HG03439 (cell line): ENCODE measurements around the gene TFB2M.
"Not testable (repeated sequence)": the region's sequence is repeated elsewhere in the genome, so short reads cannot be mapped to it uniquely, and the experiment has no call there.

ENCODE experiments used
- ATAC-seq: cut with Tn5 transposase; IDR thresholded peaks from one replicate; pipeline ENCODE4 v1.9.1; 2021; ENCODE audit warnings: mild to moderate bottlenecking, moderate library complexity; ENCODE audit not compliant: unreplicated experiment

The TFB2M gene

GRCh38 chr1:246583056-246583440, 17.0 kb upstream of the TFB2M start:
- no peak for ATAC-seq

GRCh38 chr1:246582301-246583055, 16.4 kb upstream of the TFB2M start:
- no peak for ATAC-seq

- ATAC-seq: no peak
Observed at GRCh38 chr1:246580497-246581370, 14.7 kb upstream of the TFB2M start.

DNA sequence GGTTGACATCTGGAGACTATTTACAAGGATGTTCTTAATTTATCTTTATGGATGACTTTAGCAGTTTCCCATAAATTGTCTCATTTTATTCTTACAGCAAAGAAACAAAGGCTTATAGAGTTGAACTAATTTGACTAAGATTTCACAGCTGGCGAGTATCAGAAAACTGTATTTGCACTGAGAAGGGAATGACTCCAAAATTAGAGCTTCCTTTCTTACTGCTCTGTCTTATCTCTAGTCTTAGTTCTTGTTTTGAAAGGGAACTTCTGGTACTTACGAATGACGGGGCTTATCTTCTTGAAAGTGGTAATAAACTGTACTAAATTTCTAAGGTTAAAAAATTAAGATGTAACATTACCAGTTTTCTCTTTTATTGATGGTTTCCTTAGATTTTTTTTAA, 13.8 kb upstream of the TFB2M start:
- ATAC-seq: peak; percentile 73

- ATAC-seq: no peak
Observed at GRCh38 chr1:246577720-246578106, 11.7 kb upstream of the TFB2M start.

- ATAC-seq: no peak
Observed at GRCh38 chr1:246577082-246577719, 11.1 kb upstream of the TFB2M start.

DNA sequence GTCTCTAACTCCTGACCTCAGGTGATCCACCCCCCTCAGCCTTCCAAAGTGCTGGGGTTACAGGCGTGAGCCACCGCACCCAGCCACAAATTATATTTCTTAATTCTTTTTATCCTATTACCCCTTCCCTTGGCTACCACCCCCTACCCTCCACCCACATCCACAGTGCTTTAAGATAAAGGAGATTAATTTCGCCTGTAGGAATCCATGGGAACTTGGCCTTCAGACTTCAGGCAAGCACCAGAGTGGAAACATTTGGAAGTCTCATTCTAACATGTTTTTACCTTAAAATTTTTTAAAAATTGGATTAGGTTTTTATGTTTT, 10.6 kb upstream of the TFB2M start:
- no peak for ATAC-seq

DNA sequence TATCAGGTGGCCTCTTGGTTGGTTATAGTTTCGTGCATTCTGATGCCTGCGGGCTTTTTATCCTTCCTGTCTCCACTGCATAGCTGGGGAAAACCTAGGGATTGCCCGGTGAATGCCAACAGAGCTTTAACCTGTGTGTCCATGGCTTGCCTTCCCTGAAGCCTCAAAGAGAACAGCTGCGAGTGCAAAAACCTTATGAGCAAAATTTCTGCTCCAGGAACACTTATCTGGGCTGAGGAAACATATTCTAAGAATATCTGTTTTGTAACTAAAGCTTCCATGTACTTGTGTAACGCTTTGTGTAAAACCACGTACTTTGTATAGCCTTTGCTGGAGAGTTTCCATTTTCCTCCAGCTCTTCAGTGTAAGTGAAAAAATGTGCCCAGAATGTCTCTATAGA, 7.4 kb upstream of the TFB2M start:
- ATAC-seq: no peak

DNA sequence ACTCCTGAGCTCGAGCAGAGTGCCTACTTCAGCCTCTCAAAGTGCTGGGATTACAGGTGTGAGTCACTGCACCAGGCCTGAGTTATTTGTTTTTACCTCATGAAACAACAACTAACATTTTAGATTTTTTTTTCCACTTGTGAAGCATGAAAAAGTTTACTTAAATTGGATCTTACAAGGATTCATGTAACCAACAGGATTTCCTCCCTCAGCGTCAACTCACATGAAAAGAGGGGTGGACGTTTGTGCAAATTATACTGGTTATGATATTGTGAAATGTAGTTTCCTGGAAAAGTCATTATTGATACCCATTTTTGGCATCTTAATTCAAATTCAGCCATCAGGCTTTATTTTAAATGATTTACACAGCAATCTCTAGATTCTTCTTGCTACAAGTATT, 6.7 kb upstream of the TFB2M start:
- ATAC-seq: no peak

DNA sequence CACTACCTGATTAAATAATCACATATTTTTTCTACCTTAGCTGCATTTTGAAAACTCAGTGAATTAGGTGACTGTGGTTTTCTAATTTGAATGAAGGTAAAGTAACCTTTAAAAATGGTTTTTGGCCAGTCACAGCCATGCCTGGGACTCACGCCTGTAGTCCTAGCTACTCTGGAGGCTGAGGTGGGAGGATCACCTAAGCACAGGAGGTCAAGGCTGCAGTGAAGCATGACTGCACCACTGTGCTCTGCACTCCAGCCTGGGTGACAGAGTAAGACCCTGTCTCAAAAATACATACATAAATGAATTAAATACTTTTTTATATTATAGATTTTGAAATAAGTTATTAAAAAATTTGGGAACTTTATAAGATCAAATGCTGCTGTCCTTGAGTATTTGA, 5.9 kb upstream of the TFB2M start:
- no peak for ATAC-seq

- not testable (repeated sequence) for ATAC-seq
Observed at GRCh38 chr1:246571309-246571708, 5.2 kb upstream of the TFB2M start.

DNA sequence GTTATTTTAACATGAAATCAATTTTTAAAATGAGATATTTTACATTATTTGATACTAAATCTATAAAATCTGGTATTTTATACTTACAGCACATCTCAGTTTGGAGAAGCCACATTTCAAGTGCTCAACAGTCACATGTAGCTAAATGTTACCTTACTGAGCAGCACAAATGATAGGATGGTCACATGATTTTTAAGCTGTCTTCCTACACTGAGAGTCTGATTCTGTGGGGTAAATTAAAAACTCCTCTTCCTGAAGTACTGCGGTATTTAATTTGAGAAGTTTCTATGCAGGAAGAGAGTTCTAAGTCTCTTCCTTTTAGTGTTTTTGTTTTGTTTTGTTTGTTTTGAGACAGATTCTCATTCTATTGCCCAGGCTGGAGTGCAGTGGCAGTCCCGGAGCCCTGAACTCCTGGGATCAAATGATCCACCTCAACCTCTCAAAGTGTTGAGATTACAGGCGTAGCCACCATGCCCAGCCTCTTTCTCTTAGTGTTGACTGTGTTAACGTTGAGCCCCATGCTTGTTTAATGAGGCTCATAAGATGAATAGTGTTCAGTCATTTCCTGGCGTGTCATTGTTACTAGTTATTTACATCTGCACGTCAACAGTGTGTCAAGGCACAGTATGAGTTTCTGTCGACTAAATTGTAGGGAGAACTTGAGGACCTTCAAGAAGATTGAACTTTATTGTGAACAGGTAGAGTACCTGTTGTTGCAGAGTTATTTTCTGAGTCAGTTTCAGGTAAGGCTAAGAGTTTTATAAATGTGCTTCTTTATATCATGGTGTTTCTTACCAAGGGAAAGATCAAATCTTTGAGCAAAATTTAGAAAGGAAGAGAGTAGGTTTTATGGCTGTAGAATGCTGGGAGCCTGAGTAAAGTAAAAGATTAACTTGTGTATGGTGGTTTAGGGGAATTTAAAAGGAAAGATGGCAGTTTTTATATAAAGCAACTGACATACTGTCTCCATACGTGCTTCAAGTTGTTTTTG, 3.5 kb upstream of the TFB2M start:
- no peak for ATAC-seq

DNA sequence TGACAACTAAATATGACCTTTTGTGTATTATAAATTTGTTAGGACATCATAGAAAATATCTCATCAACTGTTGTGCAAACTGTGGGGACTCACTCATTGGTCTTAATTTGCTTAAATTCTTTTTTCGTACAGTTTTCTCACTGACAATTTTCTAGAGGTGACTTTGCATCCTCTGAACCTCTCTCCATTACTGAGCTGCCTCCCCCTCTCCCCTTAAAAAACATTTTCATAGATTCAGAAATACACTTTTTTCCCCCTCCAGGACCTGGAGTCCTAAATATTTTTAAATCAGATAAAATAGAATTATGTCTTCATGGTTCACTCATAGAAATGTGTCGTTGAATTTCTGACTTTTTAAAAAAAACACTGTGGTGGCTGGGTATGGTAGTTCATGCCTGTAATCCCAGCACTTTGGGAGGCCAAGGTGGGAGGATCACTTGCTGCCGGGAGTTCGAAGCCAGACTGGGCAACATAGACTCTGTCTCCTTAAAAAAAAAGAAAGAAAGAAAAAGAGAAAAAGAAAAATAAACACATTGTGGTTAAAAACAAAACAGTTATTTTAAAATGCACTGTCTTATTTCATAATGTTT, 1.7 kb upstream of the TFB2M start:
- ATAC-seq: no peak

DNA sequence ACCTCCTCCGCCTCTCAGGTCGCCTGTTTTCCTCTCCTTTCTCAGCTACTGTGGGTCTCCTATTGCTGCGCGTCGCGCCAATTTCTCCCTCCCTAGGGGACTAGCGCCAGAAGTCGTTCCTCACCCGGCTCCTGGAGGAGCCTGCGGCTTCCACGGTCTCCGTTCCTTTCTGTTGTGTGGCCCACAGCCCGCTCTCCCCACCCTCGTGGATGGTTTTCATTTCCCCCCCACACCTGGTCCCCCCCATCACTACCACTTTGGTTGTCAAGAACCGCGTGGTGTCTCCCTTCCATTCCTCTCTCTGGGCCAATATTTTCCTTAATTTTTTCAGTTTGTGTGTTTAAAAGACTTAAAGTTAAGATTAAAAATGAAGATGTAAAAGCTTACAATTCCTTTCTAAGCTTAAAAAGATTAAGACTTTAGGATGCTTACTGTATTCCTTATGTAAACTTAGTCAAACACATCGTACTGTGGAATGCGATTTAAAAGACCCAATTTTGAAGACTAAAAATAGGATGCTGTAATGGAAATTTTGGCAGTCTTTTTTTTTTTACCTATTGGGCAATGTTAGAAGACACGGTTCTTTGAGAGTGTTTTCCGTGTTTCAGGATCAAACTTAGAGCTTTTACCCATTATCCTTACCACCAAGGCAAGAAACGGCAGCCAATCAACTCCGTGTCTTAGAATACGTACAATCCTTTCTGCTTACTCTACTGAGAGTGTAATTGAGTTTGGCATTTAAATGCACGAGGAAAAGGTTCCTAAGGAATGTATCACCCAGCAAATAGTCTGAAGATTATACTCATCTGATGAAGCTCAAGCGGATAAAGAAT, 968 bp upstream of the TFB2M start:
- peak; percentile 23 for ATAC-seq

DNA sequence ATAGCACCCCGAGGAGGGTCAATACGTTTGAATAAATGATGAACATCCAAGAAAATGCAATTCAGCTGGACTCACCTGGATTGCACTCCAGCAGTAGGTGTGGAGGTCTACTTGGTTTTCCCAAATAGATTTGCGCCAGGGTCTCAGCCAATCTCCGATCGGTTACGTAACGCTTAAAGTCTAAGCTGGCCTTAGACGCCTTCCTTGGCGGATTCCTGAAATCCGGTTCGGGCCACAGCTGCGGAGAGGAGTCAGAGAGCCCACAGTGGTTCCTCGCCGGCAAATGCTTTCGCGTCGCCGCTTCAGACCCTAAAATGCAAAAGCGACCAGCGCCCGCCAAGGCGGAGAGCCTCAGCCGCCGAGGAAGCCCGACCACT, 322 bp downstream of the TFB2M start:
- ATAC-seq: peak; percentile 0

DNA sequence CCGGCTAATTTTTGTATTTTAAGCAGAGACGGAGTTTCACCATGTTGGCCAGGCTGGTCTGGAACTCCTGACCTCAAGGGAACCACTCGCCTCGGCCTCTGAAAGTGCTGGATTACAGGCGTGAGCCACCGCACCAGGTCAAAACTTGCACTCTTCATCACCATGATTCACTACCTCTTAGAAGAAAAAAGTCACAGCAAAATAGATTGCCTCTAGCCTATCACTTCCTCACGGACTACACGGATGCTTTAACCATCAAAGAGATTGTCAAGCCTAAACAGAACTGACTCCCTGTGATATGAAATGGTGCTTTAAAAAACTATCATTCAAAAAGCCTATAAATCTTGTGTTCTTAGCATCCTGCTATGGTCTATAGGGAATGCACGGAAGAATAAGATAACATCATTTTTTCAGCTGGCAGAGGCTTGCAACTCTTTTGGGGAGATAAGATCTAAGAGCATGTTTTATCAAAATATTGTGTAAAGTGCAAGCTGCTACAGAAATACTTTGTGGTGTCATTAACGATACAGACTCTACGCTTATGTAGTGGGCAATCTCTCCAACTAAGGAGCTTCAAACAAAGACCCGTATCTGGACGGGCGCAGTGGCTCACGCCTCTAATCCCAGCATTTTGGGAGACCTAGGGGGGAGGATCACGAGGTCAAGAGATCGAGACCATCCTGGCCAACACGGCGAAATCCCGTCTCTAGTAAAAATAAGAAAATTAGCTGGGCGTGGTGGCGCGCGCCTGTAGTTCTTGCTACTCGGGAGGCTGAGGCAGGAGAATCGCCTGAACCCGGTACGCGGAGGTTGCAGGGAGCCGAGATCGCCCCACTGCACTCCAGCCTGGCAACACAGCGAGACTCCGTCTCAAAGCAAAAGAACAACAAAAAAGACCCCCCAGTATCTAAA, 966 bp downstream of the TFB2M start:
- ATAC-seq: no peak

DNA sequence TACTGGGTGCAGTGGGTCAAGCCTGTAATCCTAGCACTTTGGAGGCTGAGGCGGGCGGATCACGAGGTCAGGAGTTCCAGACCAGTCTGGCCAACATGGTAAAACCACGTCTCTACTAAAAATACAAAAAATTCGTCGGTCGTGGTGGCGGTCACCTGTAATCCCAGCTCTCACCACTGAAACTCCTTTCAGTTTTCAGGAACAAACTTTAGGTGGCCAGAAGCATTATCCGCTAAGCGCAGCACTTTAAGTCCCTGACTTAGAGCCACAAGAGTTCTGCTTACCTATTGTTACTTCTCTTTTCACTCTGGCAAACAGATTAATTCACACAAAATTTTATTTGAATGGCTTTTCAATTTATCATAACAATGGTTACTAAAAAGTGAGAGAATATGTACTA, 5.2 kb downstream of the TFB2M start:
- ATAC-seq: not testable (repeated sequence)

DNA sequence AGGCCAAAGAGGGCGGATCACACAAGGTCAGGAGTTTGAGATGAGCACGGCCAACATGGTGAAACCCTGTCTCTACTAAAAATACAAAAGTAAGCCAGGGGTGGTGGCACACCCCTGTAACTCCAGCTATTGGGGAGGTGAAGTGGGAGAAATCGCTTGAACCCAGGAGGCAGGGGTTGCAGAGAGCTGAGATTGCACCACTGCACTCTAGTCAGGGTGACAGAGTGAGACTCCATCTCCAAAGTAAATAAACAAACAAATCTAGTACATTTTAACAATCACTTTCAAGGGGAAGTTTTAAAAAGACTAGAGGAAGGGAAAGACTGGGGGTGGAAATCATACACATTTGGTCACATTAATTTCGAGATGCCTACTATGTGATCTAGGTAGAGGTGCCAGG, 6.8 kb downstream of the TFB2M start:
- no peak for ATAC-seq

- ATAC-seq: no peak
Observed at GRCh38 chr1:246558041-246558440, 8.0 kb downstream of the TFB2M start.
